HFF-Myc (cell line): ENCODE data around the gene TAF11L3.
"Not testable (repeated sequence)": the region's sequence is repeated elsewhere in the genome, so short reads cannot be mapped to it uniquely, and the experiment has no call there.

Experiments used
- DNase-seq: peaks from one replicate; pipeline ENCODE4 v3.0.0-alpha.2; 2011; ENCODE audit warnings: low read depth; ENCODE audit errors: extremely low read depth
- H3K4me3 ChIP-seq: replicated peaks from 2 replicates; pipeline ENCODE4 v1.5.1; 2011; ENCODE audit warnings: low read depth, mild to moderate bottlenecking, control low read depth, low read length
- CTCF ChIP-seq: IDR thresholded peaks from 2 replicates; pipeline ENCODE4 v1.5.1; 2012; ENCODE audit warnings: mild to moderate bottlenecking, low read depth, low read length, control low read depth; ENCODE audit errors: missing control alignments

Gene TAF11L3

GRCh38 chr5:17518067-17518466 is at the start of gene TAF11L3:
Gene TAF11L3, plus strand, starts transcription at chr5:17518367.
- H3K4me3 ChIP-seq, DNase-seq: not testable (repeated sequence)

- DNase-seq: no peak
- TF ChIP-seq CTCF: no peak
- no peak overlapping the region for H3K4me3 ChIP-seq
Observed at GRCh38 chr5:17470064-17470463, 48.1 kb upstream of the TAF11L3 start.

- not testable (repeated sequence) for H3K4me3 ChIP-seq, DNase-seq
Observed at GRCh38 chr5:17475064-17475463, 43.1 kb upstream of the TAF11L3 start.

- TF ChIP-seq CTCF: no peak
- no peak for DNase-seq
- no peak overlapping the region for H3K4me3 ChIP-seq
Observed at GRCh38 chr5:17477043-17477442, 41.1 kb upstream of the TAF11L3 start.

GRCh38 chr5:17477573-17478265 is 40.4 kb upstream of the TAF11L3 start:
- no peak for TF ChIP-seq CTCF
- no peak overlapping the region for H3K4me3 ChIP-seq
- DNase-seq: no peak

- no peak for TF ChIP-seq CTCF
- H3K4me3 ChIP-seq: no peak overlapping the region
- no peak for DNase-seq
Observed at GRCh38 chr5:17481378-17481777, 36.8 kb upstream of the TAF11L3 start.

- TF ChIP-seq CTCF: no peak
- DNase-seq: no peak
- H3K4me3 ChIP-seq: no peak overlapping the region
Observed at GRCh38 chr5:17482790-17483189, 35.4 kb upstream of the TAF11L3 start.

- H3K4me3 ChIP-seq, DNase-seq: not testable (repeated sequence)
Observed at GRCh38 chr5:17486464-17487173, 31.5 kb upstream of the TAF11L3 start.
